Mesendoderm (in vitro differentiated cells): ENCODE results near the gene WWTR1.

Source experiments
- DNase-seq: peaks from one replicate; pipeline ENCODE4 v3.0.0; 2013
- H2AK5ac ChIP-seq: 2 replicates; pipeline ENCODE4 v1.6.1; 2013; ENCODE audit warnings: low read length, inconsistent platforms
- H2BK120ac ChIP-seq: 2 replicates; pipeline ENCODE4 v1.6.1; 2013; ENCODE audit warnings: low read depth, mild to moderate bottlenecking, low read length, moderate library complexity, mixed read lengths
- H2BK15ac ChIP-seq: replicated peaks from 2 replicates; pipeline ENCODE4 v1.6.1; 2013; ENCODE audit warnings: low read depth, mild to moderate bottlenecking, moderate library complexity
- H2BK5ac ChIP-seq: 2 replicates; pipeline ENCODE4 v1.6.1; 2013; ENCODE audit warnings: low read length, inconsistent platforms
- H3K18ac ChIP-seq: 2 replicates; pipeline ENCODE4 v1.6.1; 2013; ENCODE audit warnings: mild to moderate bottlenecking, low read length, mixed read lengths
- H3K23ac ChIP-seq: one replicate; pipeline ENCODE4 v1.6.1; 2013; ENCODE audit warnings: low read length
- H3K27ac ChIP-seq: 2 replicates; pipeline ENCODE4 v1.5.1; 2013; ENCODE audit warnings: low read depth, mild to moderate bottlenecking, inconsistent platforms, low read length, moderate library complexity
- H3K27me3 ChIP-seq: 2 replicates; pipeline ENCODE4 v1.6.1; 2013; ENCODE audit warnings: low read length, control low read depth, mild to moderate bottlenecking, inconsistent platforms; ENCODE audit not compliant: insufficient read depth, poor library complexity
- H3K36me3 ChIP-seq: 2 replicates; pipeline ENCODE4 v1.6.1; 2013; ENCODE audit warnings: low read length, inconsistent platforms; ENCODE audit not compliant: control insufficient read depth, insufficient read depth
- H3K4ac ChIP-seq: one replicate; pipeline ENCODE4 v1.6.1; 2013; ENCODE audit warnings: low read depth, mild to moderate bottlenecking, low read length, moderate library complexity
- H3K4me1 ChIP-seq: 2 replicates; pipeline ENCODE4 v1.6.1; 2013; ENCODE audit warnings: low read depth, low read length, inconsistent platforms; ENCODE audit not compliant: control insufficient read depth
- H3K4me2 ChIP-seq: 2 replicates; pipeline ENCODE4 v1.6.1; 2013; ENCODE audit warnings: low read length
- H3K4me3 ChIP-seq: 2 replicates; pipeline ENCODE4 v1.5.1; 2013; ENCODE audit warnings: mild to moderate bottlenecking, low read length
- H3K56ac ChIP-seq: one replicate; pipeline ENCODE4 v1.6.1; 2013; ENCODE audit warnings: low read length
- H3K79me1 ChIP-seq: 2 replicates; pipeline ENCODE4 v1.6.1; 2013; ENCODE audit warnings: low read length, inconsistent platforms
- H3K79me2 ChIP-seq: 2 replicates; pipeline ENCODE4 v1.6.1; 2013; ENCODE audit warnings: mild to moderate bottlenecking, low read length; ENCODE audit not compliant: control insufficient read depth, insufficient read depth
- H3K9ac ChIP-seq: 2 replicates; pipeline ENCODE4 v1.6.1; 2013; ENCODE audit warnings: low read length, inconsistent platforms
- H4K5ac ChIP-seq: one replicate; pipeline ENCODE4 v1.6.1; 2013; ENCODE audit warnings: low read length
- H4K8ac ChIP-seq: one replicate; pipeline ENCODE4 v1.6.1; 2013; ENCODE audit warnings: low read depth, mild to moderate bottlenecking, control low read depth, low read length, moderate library complexity
- WGBS: extraction: QIAGEN DNeasy Blood & Tissue Kit; methylation state at CpG from one replicate; pipeline ENCODE4 v1.1.7; 2013; ENCODE audit warnings: low lambda C conversion rate, missing lambda C conversion rate; ENCODE audit not compliant: insufficient coverage; ENCODE audit errors: extremely low coverage; 5-methylcytosine and 5-hydroxymethylcytosine counted together

Gene WWTR1

DNA sequence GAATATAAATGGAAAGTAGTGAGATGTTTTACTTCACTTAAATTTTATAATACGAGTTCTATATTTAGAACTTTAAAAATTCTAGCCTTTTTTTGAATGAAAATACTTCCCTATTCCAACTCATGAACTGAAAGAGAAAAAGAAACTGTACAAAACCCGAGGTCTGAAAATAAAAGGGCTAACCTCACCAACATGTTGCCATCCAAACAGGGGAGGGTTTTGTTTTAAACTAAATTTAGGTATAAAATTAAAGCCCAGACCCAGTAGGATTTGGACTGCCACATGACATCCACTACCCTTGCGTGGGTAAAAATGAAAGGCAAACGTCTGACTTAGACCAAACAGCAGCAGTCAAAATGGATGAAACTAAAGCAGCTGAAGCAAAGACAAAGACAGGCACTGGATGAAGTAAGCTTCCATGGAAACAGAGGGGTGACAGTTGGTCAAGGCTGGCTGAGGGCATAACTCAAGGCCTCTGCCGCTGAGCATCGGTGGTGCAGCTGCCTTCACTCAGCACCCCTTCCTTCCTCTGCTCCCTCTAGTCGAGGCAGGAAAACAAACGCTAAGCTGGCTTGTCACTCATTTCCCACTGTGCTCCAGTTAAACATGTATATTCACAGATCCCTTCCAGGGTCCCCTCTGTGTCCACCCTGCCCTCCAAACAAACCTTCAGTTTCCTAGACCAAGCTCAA, 125.2 kb downstream of the WWTR1 start:
- WGBS, result 100% methylated on average over 1 of the region's 8 CpGs
- no peak overlapping the region for H3K27ac ChIP-seq
- H3K4ac ChIP-seq, result no peak overlapping the region
- no peak overlapping the region for H2BK15ac ChIP-seq
- no peak overlapping the region for H4K8ac ChIP-seq
- H3K79me1 ChIP-seq, result peaks cover 1% of the 10 kb centered on the region
- H2BK120ac ChIP-seq, result no peak overlapping the region
- H3K56ac ChIP-seq, result no peak overlapping the region
- no peaks in the 10 kb centered on the region for H3K36me3 ChIP-seq
- no peak overlapping the region for H2BK5ac ChIP-seq
- H4K5ac ChIP-seq, result no peak overlapping the region
- H3K18ac ChIP-seq, result no peak overlapping the region
- no peaks in the 10 kb centered on the region for H3K79me2 ChIP-seq
- H3K23ac ChIP-seq, result no peak overlapping the region
- DNase-seq, result no peak
- no peak overlapping the region for H3K4me3 ChIP-seq
- peaks cover 5% of the 10 kb centered on the region for H3K4me1 ChIP-seq
- H3K9ac ChIP-seq, result no peak overlapping the region
- no peaks in the 10 kb centered on the region for H3K27me3 ChIP-seq
- no peak overlapping the region for H3K4me2 ChIP-seq
- no peak overlapping the region for H2AK5ac ChIP-seq

GRCh38 chr3:149529099-149529498, 128.7 kb downstream of the WWTR1 start:
- no peak overlapping the region for H2AK5ac ChIP-seq
- no peak overlapping the region for H3K18ac ChIP-seq
- DNase-seq, result no peak
- H3K27ac ChIP-seq, result no peak overlapping the region
- no peak overlapping the region for H3K23ac ChIP-seq
- H2BK15ac ChIP-seq, result no peak overlapping the region
- H3K56ac ChIP-seq, result no peak overlapping the region
- no peak overlapping the region for H4K5ac ChIP-seq
- no peaks in the 10 kb centered on the region for H3K36me3 ChIP-seq
- H3K9ac ChIP-seq, result no peak overlapping the region
- H3K4me1 ChIP-seq, result no peaks in the 10 kb centered on the region
- H3K4me2 ChIP-seq, result no peak overlapping the region
- H3K79me2 ChIP-seq, result no peaks in the 10 kb centered on the region
- H3K27me3 ChIP-seq, result no peaks in the 10 kb centered on the region
- no peak overlapping the region for H3K4ac ChIP-seq
- H2BK120ac ChIP-seq, result no peak overlapping the region
- H3K79me1 ChIP-seq, result peaks cover 1% of the 10 kb centered on the region
- H3K4me3 ChIP-seq, result no peak overlapping the region
- no peak overlapping the region for H4K8ac ChIP-seq
- no CpG with 5 or more reads among the region's 2 CpGs for WGBS
- H2BK5ac ChIP-seq, result no peak overlapping the region

- no peaks in the 10 kb centered on the region for H3K36me3 ChIP-seq
- no peak overlapping the region for H4K5ac ChIP-seq
- no peaks in the 10 kb centered on the region for H3K79me2 ChIP-seq
- H3K56ac ChIP-seq, result no peak overlapping the region
- no peak overlapping the region for H2BK5ac ChIP-seq
- H3K79me1 ChIP-seq, result no peaks in the 10 kb centered on the region
- no peak overlapping the region for H3K27ac ChIP-seq
- no peak overlapping the region for H3K4ac ChIP-seq
- H2BK15ac ChIP-seq, result no peak overlapping the region
- H3K4me2 ChIP-seq, result no peak overlapping the region
- H3K4me3 ChIP-seq, result no peak overlapping the region
- H2BK120ac ChIP-seq, result no peak overlapping the region
- H4K8ac ChIP-seq, result no peak overlapping the region
- no peak overlapping the region for H3K9ac ChIP-seq
- WGBS, result no CpG with 5 or more reads among the region's 4 CpGs
- no peak overlapping the region for H2AK5ac ChIP-seq
- no peaks in the 10 kb centered on the region for H3K4me1 ChIP-seq
- no peaks in the 10 kb centered on the region for H3K27me3 ChIP-seq
- no peak overlapping the region for H3K23ac ChIP-seq
- H3K18ac ChIP-seq, result no peak overlapping the region
- no peak for DNase-seq
Measured at GRCh38 chr3:149528340-149528650, 129.5 kb downstream of the WWTR1 start.

DNA sequence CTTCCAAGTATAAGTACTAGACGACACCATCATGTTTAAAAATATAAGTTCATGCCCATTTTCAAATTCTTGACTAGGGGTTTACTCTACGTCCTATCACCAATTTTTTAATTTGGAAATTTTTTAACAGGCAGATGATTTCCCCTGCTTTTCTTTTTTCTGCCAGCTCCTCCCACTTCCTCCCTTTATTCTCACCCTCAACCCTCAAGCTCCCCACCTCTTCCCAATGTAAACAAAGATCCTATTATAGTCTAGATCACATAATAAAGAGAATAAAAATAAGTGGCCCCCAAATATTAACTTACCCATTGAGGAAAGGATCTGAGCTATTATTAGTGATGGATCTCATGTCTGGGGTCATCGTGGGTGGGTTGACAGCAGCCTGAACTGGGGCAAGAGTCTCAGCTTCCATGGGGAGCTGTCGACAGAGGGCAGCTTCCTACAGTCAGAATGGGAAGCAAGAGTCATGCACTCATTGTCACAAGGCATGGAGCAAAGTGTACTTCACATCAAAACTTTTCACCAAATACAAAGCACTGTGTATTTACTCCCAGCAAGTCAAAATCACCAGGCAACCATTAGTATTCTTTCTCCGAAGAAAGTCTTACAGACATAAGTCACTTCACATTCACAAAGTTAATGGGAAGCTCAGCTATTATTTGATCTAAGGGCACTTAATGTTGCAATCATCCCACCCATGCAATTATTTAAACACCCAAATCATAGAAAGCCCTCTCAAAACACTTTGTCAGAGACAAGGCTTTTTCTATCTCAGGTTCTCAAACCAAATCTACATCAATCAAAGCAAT, 130.1 kb downstream of the WWTR1 start:
- Histone ChIP-seq H3K27me3 (no peaks in the 10 kb centered on the region), H3K23ac (no peak overlapping the region), H3K56ac (no peak overlapping the region), H3K4ac (no peak overlapping the region), H2BK15ac (no peak overlapping the region), H3K18ac (no peak overlapping the region), H3K27ac (no peak overlapping the region), H4K5ac (no peak overlapping the region), H3K4me3 (no peak overlapping the region), H3K4me2 (no peak overlapping the region), H3K9ac (no peak overlapping the region), H2BK5ac (no peak overlapping the region), H3K79me1 (no peaks in the 10 kb centered on the region), H4K8ac (no peak overlapping the region), H3K79me2 (no peaks in the 10 kb centered on the region), H2BK120ac (no peak overlapping the region), H2AK5ac (no peak overlapping the region), H3K4me1 (no peaks in the 10 kb centered on the region), H3K36me3 (no peaks in the 10 kb centered on the region)
- no CpG with 5 or more reads among the region's 5 CpGs for WGBS
- peak; percentile 55 for DNase-seq

DNA sequence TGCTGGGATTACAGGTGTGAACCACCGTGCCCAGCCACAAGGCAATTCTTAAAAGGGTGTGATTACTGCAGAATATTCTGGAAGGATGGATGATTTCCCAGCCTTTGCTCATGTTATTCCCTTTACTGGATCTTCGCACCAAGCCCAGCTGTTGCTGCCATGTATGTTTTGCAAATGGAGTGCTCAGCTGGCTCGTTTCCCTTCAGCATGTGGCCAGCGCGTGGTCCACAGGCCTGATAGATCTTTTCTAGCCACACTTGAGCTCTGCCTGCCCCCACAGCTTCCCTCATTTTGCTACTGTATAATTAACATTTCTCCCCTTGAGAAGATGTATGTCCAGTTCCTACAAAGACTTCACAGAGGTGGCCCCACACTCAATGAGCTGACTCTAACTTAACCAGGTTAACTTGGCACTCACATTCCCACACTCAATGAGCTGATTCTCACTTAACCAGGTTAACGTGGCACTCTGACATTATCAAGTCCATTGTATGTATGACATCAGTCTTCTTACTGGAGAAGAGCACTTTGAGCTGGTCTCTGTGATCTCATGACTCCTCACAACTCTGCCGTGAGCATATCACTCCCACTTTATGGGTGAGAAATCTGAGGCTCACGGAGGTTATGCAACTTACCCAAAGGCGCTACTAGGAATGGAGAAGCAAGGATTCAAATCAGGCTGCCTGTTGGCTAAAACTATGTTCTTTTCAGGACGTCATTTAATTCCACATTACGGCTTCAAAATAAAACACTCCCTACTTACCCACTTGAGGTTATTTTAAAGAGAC, 134.1 kb downstream of the WWTR1 start:
- H3K56ac ChIP-seq, result no peak overlapping the region
- H3K4ac ChIP-seq, result no peak overlapping the region
- H3K4me2 ChIP-seq, result no peak overlapping the region
- H2BK5ac ChIP-seq, result no peak overlapping the region
- H3K4me1 ChIP-seq, result no peaks in the 10 kb centered on the region
- no peaks in the 10 kb centered on the region for H3K79me1 ChIP-seq
- H4K8ac ChIP-seq, result no peak overlapping the region
- H3K4me3 ChIP-seq, result no peak overlapping the region
- WGBS, result no CpG with 5 or more reads among the region's 11 CpGs
- H3K36me3 ChIP-seq, result no peaks in the 10 kb centered on the region
- no peak overlapping the region for H2BK15ac ChIP-seq
- no peak overlapping the region for H3K27ac ChIP-seq
- no peak overlapping the region for H4K5ac ChIP-seq
- no peak overlapping the region for H2BK120ac ChIP-seq
- no peak overlapping the region for H2AK5ac ChIP-seq
- H3K27me3 ChIP-seq, result no peaks in the 10 kb centered on the region
- no peak overlapping the region for H3K23ac ChIP-seq
- H3K9ac ChIP-seq, result no peak overlapping the region
- H3K18ac ChIP-seq, result no peak overlapping the region
- peak; percentile 50 for DNase-seq
- H3K79me2 ChIP-seq, result no peaks in the 10 kb centered on the region
